Keratinocyte (primary cell): ENCODE data around the gene CIPC. TPM values are rescaled to one million over a fixed set of nuclear protein-coding genes. Genes with fewer than 3 reads are reported as not detected.

ENCODE experiments used
- DNase-seq: peaks from one replicate; pipeline ENCODE4 v3.0.0-alpha.2; 2011; ENCODE audit warnings: low read depth, missing footprints, low spot score
- FAIRE-seq: peaks from 2 replicates; lab custom pipeline; 2011; peaks lifted over from hg19 to GRCh38; lab: Jason Lieb, UNC
- H2AFZ ChIP-seq: 2 replicates; pipeline ENCODE4 v1.6.0; 2012; ENCODE audit warnings: low read length, control low read depth, inconsistent platforms; ENCODE audit not compliant: control insufficient read depth
- H3K27ac ChIP-seq: 2 replicates; pipeline ENCODE4 v1.5.1; 2011; ENCODE audit warnings: low read length; ENCODE audit not compliant: control insufficient read depth, insufficient read depth
- H3K27me3 ChIP-seq: 3 replicates; pipeline ENCODE4 v1.6.0; 2011; ENCODE audit warnings: low read length; ENCODE audit not compliant: control insufficient read depth, insufficient read depth; ENCODE audit errors: extremely low read depth
- H3K36me3 ChIP-seq, 2 experiments: 2 replicates in 1 of 2; 3 replicates in 1 of 2; pipeline ENCODE4 v1.5.1; 2011; ENCODE audit warnings: low read length in 2 of 2, mild to moderate bottlenecking in 1 of 2; ENCODE audit not compliant: control insufficient read depth in 2 of 2, insufficient read depth in 2 of 2; ENCODE audit errors: extremely low read depth in 1 of 2
- H3K4me1 ChIP-seq: 3 replicates; pipeline ENCODE4 v1.5.1; 2011; ENCODE audit warnings: low read length; ENCODE audit not compliant: control insufficient read depth, insufficient read depth; ENCODE audit errors: extremely low read depth
- H3K4me2 ChIP-seq: 3 replicates; pipeline ENCODE4 v1.6.0; 2011; ENCODE audit warnings: low read depth, low read length; ENCODE audit not compliant: control insufficient read depth, insufficient read depth; ENCODE audit errors: extremely low read depth
- H3K4me3 ChIP-seq, 3 experiments: fragments of 200-600 bp in 1 of 3; sonication (generic) in 1 of 3; 2 replicates in 2 of 3; 3 replicates in 1 of 3; pipeline ENCODE4 v1.5.1; 2011 to 2016; ENCODE audit warnings: low read length in 3 of 3, mild to moderate bottlenecking in 3 of 3, control low read depth in 2 of 3, inconsistent platforms in 1 of 3, low read depth in 1 of 3, mixed read lengths in 1 of 3, mixed run types in 1 of 3, moderate library complexity in 1 of 3; ENCODE audit not compliant: control insufficient read depth in 2 of 3, insufficient read depth in 2 of 3; ENCODE audit errors: extremely low read depth in 1 of 3
- H3K79me2 ChIP-seq: 2 replicates; pipeline ENCODE4 v1.6.0; 2012; ENCODE audit warnings: low read length; ENCODE audit not compliant: control insufficient read depth, insufficient read depth
- H3K9ac ChIP-seq: 3 replicates; pipeline ENCODE4 v1.6.0; 2011; ENCODE audit warnings: low read length; ENCODE audit not compliant: control insufficient read depth, insufficient read depth; ENCODE audit errors: extremely low read depth
- H3K9me1 ChIP-seq: 3 replicates; pipeline ENCODE4 v1.6.0; 2011; ENCODE audit warnings: low read length; ENCODE audit not compliant: control insufficient read depth, insufficient read depth; ENCODE audit errors: extremely low read depth
- H3K9me3 ChIP-seq: 2 replicates; pipeline ENCODE4 v1.5.1; 2012; ENCODE audit warnings: low read depth, low read length; ENCODE audit not compliant: control insufficient read depth
- H4K20me1 ChIP-seq: 3 replicates; pipeline ENCODE4 v1.6.0; 2011; ENCODE audit warnings: low read length; ENCODE audit not compliant: control insufficient read depth, insufficient read depth; ENCODE audit errors: extremely low read depth
- EZH2 ChIP-seq: IDR thresholded peaks from one replicate; pipeline ENCODE4 v1.6.1; 2012; ENCODE audit warnings: inconsistent platforms, mild to moderate bottlenecking, low read length, moderate library complexity
- dilution Hi-C: fragments of 300-500 bp; cut with MboI; formaldehyde crosslinking; loops from one replicate; pipeline ENCODE4 v1.7.0; 2020; ENCODE audit warnings: low sequenced_read_pairs; ENCODE audit not compliant: extremely low pct_ligation_motif_present
- polyA plus RNA-seq, 5 experiments: library from polyadenylated mRNA; depleted of rRNA in 3 of 5; stranded (reverse) in 3 of 5; stranded (forward) in 1 of 5; unstranded in 1 of 5; fragments of >200 nt; gene quantifications; 1 replicate in 1 of 5; 2 replicates in 3 of 5; 3 replicates in 1 of 5; pipeline versions ENCODE4 v1.2.1 to v1.2.3, GENCODE V29; 2011 to 2012; ENCODE audit warnings: missing spikeins in 2 of 5, low read depth in 1 of 5, low replicate concordance in 1 of 5
- TF ChIP-seq, protein P1 (sequence below), 3 experiments: IDR thresholded peaks in 1 of 3; conservative IDR thresholded peaks in 1 of 3; optimal IDR thresholded peaks in 1 of 3; 2 replicates in 2 of 3; 3 replicates in 1 of 3; pipeline versions ENCODE3 to v1.5.1; 2011; ENCODE audit warnings: low read length in 3 of 3, mild to moderate bottlenecking in 3 of 3, moderate library complexity in 2 of 3, control low read depth in 1 of 3, inconsistent platforms in 1 of 3; ENCODE audit not compliant: insufficient read depth in 2 of 3; ENCODE audit errors: extremely low read depth in 1 of 3

Gene CIPC
- polyA plus RNA-seq, 1 donor (not counting 4 experiments of a cell fraction or from before 2014, with no cell fraction given): 13.2 TPM

- H3K27me3 ChIP-seq: peaks cover 15% of the 10 kb centered on the region
- H3K27ac ChIP-seq: no peak overlapping the region
- no peak overlapping the region for H3K4me2 ChIP-seq
- no peak for TF ChIP-seq EZH2
- TF ChIP-seq, protein P1, sequence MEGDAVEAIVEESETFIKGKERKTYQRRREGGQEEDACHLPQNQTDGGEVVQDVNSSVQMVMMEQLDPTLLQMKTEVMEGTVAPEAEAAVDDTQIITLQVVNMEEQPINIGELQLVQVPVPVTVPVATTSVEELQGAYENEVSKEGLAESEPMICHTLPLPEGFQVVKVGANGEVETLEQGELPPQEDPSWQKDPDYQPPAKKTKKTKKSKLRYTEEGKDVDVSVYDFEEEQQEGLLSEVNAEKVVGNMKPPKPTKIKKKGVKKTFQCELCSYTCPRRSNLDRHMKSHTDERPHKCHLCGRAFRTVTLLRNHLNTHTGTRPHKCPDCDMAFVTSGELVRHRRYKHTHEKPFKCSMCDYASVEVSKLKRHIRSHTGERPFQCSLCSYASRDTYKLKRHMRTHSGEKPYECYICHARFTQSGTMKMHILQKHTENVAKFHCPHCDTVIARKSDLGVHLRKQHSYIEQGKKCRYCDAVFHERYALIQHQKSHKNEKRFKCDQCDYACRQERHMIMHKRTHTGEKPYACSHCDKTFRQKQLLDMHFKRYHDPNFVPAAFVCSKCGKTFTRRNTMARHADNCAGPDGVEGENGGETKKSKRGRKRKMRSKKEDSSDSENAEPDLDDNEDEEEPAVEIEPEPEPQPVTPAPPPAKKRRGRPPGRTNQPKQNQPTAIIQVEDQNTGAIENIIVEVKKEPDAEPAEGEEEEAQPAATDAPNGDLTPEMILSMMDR (optimal IDR thresholded peaks at IDR 0.05 in 1 of 3, IDR thresholded peaks at IDR 0.05 in 1 of 3, conservative IDR thresholded peaks at IDR 0.05 in 1 of 3; ENCODE audit: extremely low read depth in 1 of 3, insufficient read depth in 2 of 3, low read length in 3 of 3): no peak
- H3K9me3 ChIP-seq: no peaks in the 10 kb centered on the region
- peaks cover 0 to 3% of the 10 kb centered on the region in 2 experiments for H3K36me3 ChIP-seq
- no peak for DNase-seq
- FAIRE-seq: no peak
- dilution Hi-C loops: no loop called here
- no peak overlapping the region for H3K9ac ChIP-seq
- no peak overlapping the region for H2AFZ ChIP-seq
- no peaks in the 10 kb centered on the region for H3K79me2 ChIP-seq
- no peak overlapping the region for H3K4me3 ChIP-seq
- H3K9me1 ChIP-seq: peaks cover 2% of the 10 kb centered on the region
- H3K4me1 ChIP-seq: peaks cover 32% of the 10 kb centered on the region
- peaks cover 2% of the 10 kb centered on the region for H4K20me1 ChIP-seq
These were observed 24.6 kb downstream of the CIPC start for GRCh38 chr14:77122526-77123125.

DNA sequence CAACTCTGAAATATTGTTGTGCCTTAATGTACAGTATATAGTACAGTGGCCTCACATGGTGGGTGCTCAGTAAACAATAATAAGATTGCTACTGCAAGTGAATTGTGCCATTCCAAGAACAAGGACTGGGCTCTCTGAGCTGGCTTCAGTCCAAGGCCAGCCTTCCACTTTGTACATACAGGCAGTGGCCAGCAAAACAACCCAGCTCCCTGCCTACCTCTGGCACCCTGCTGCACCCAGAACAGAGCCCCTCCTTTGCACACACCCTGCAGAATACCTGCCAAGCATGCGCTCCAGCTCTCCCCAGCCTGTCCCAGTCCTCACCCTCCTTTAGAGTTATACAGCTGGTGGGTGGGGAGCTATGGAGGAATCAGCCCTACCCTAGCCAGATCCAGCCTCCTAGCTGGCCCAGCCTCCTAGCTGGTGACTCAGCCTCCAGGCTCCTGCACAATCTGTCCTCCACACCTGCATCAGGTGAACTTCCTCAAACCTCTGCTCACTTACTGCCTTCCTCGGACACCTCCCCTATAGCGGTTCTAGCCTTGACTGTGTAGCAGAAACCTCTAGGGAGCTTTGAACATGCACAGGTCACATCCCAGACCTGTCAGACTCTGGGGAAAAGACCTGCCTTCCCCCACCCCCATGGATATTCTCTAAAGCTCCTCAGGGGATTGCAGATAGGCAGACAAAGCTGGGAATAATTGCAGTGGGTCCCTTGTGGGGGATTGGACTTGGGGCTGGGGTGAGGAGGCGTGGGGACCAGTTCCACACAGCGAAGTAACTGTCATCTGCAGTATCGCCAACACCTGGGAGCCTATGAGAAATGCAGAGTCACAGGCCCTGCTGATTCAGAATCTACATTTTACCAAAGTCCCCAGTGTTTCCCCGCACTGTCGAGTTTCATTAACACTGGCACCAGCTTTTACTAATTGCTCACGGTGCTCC lies 25.6 kb downstream of the CIPC start:
- dilution Hi-C loops: no loop called here
- no peaks in the 10 kb centered on the region for H3K9me3 ChIP-seq
- peaks cover 37% of the 10 kb centered on the region for H3K4me1 ChIP-seq
- peak overlapping the region in 1 of 3 experiments; percentile 25 for H3K4me3 ChIP-seq
- H3K27ac ChIP-seq: no peak overlapping the region
- H3K9ac ChIP-seq: no peak overlapping the region
- FAIRE-seq (peak; percentile 97), DNase-seq (peak; percentile 63)
- peaks cover 2% of the 10 kb centered on the region for H3K9me1 ChIP-seq
- peaks cover 0 to 3% of the 10 kb centered on the region in 2 experiments for H3K36me3 ChIP-seq
- TF ChIP-seq, protein P1 (optimal IDR thresholded peaks at IDR 0.05 in 1 of 3, IDR thresholded peaks at IDR 0.05 in 1 of 3, conservative IDR thresholded peaks at IDR 0.05 in 1 of 3; ENCODE audit: extremely low read depth in 1 of 3, insufficient read depth in 2 of 3, low read length in 3 of 3): no peak
- no peak for TF ChIP-seq EZH2
- no peak overlapping the region for H2AFZ ChIP-seq
- no peaks in the 10 kb centered on the region for H3K79me2 ChIP-seq
- peaks cover 17% of the 10 kb centered on the region for H3K27me3 ChIP-seq
- H3K4me2 ChIP-seq: peak overlapping the region; percentile 73
- peaks cover 2% of the 10 kb centered on the region for H4K20me1 ChIP-seq
